NCI-H446 treated with DMSO at 0.1 percent for 48 hours (cell line): ENCODE data around the gene FKBP8.

Source experiments
- DNase-seq: peaks from one replicate; lab custom pipeline; 2025; lab: John Stamatoyannopoulos, UW

The FKBP8 gene

DNA sequence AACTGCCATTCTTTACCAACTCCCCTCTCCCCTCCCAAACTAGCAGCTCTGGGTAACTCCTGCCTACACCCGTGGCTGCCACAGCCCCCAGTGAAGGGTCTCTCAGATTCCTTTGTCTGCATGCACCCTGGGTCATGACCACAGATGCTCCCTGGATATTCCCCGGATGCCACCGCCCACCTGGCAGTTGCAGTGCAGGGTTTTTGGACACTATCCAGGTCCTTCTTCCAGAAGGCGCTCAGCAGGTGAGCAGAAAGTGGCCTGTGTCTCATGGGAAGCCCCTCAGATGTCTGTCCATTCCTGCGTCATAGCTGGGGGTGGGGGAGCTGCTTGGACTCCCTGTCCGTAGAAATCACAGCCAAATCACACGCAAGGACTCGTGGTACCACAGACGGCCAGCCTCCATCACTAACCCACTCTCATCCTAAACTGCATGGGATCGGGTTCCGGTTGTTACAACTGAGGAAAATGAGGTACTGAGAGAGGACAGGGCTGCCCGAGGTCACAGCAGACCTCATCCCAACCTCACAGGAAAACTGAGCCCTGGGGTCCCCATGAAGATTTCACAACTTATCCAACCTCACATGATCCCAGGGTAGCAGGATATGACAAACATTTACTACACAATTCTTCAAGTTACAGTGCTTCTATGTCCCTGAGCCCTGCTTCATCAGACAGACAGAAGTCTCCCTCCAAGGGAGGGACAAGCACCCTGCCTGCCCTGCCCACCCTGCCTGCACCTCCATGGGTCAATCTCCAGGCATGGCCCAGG, 60.1 kb downstream of the FKBP8 start:
- DNase-seq, result no peak
